GM10248 (cell line): ENCODE results near the gene DNAH17.

ENCODE experiments used
- CTCF ChIA-PET: fragments of 300-600 bp; sonication (Branson Sonifier 250); formaldehyde crosslinking; extraction: SDS; loops from one replicate; lab custom pipeline; 2021; ENCODE audit warnings: antibody characterized with exemption; lab: Yijun Ruan, JAX
- POLR2A ChIA-PET: fragments of 350-650 bp; sonication (Branson Sonifier 250); formaldehyde crosslinking; extraction: SDS; loops from one replicate; lab custom pipeline; 2020; ENCODE audit warnings: antibody characterized with exemption; lab: Yijun Ruan, JAX
- DNase-seq: peaks from one replicate; pipeline ENCODE4 v3.0.0; 2012; ENCODE audit errors: extremely low spot score
- CTCF ChIP-seq: IDR thresholded peaks from 2 replicates; pipeline ENCODE4 v1.5.1; 2012; ENCODE audit warnings: mild to moderate bottlenecking, low read depth; ENCODE audit errors: extremely low read depth, missing control alignments, control extremely low read depth

The DNAH17 gene

GRCh38 chr17:78605886-78606285 is 28.7 kb upstream of the DNAH17 start:
- no peak for DNase-seq
- TF ChIP-seq CTCF = no peak
- CTCF ChIA-PET = interaction anchor here (1.2 to 2.9 kb wide), 5 partner anchors 8 to 355 kb away, joined by 3 to 7 read pairs (median 5); no protein-coding TSS in a partner anchor
- POLR2A ChIA-PET = no interaction called here

DNA sequence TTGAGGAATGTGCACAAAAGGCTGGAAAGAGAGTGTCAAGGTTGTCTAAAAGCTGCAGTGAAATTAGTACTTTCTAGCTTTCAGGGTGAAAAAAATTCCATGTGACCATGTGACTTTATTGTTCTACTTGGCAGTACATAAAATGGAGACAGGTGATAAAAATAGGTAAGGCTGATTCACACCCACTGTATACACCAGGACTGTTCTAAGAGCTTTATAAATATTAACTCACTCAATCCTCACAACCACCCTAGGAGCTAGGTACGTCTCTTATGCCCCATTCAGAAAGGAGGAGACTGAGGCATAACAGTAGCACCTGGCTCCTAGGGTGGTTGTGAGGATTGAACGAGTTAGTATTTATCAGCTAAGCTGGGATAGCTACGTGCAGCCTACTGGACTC is 28.2 kb upstream of the DNAH17 start:
- DNase-seq = no peak
- POLR2A ChIA-PET = no interaction called here
- no peak for TF ChIP-seq CTCF
- CTCF ChIA-PET = interaction anchor here (0.9 to 2.9 kb wide), 7 partner anchors 7 to 354 kb away, joined by 3 to 7 read pairs (median 4); no protein-coding TSS in a partner anchor

GRCh38 chr17:78602246-78602645 is 25.1 kb upstream of the DNAH17 start:
- ChIA-PET CTCF (no interaction called here), POLR2A (no interaction called here)
- no peak for TF ChIP-seq CTCF
- DNase-seq = no peak

- no peak for TF ChIP-seq CTCF
- no peak for DNase-seq
- ChIA-PET POLR2A (no interaction called here), CTCF (no interaction called here)
Measured at GRCh38 chr17:78601577-78602190, 24.5 kb upstream of the DNAH17 start.

DNA sequence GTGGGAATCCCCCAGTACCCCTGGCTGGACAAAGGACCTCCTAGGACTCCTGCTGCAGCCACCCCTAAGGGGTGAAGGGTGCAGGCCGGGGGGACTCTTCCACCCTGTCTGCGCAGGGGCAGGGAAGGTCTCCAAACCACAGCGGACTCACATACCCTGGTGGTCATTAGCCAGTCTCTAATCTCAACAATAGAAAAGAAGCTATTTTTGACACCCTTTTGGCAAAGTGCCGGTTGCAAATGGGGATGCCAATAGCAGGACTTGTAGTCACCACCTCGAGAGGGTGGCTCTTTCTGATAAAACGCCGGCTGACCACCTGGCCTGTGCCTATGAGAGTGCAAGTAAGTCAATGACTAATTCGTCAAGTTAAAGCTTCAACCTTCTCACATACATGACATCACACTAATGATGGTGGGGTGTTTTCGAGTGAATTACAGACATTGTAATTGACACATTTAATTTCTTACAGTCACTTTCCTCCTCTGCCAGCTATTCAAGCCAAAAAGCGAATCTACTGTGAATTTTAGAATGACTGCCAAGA is 23.1 kb upstream of the DNAH17 start:
- POLR2A ChIA-PET = interaction anchor here (0.7 kb wide), 1 partner anchor 115 kb away, joined by 4 read pairs; no protein-coding TSS in a partner anchor
- no peak for TF ChIP-seq CTCF
- DNase-seq = no peak
- CTCF ChIA-PET = no interaction called here

GRCh38 chr17:78599419-78599818 is 22.2 kb upstream of the DNAH17 start:
- TF ChIP-seq CTCF = no peak
- no peak for DNase-seq
- ChIA-PET POLR2A (no interaction called here), CTCF (interaction anchor here (2.0 kb wide), 2 partner anchors 18 to 102 kb away, joined by 4 read pairs; no protein-coding TSS in a partner anchor)
